ENCODE measurements around the gene COG5. TPM values are rescaled to one million over a fixed set of nuclear protein-coding genes. Genes with fewer than 3 reads are reported as not detected.

Gene COG5
- total RNA-seq, 4 donors from 2014 or later, result 34.8 to 74.1 (median 41.2) TPM

DNA sequence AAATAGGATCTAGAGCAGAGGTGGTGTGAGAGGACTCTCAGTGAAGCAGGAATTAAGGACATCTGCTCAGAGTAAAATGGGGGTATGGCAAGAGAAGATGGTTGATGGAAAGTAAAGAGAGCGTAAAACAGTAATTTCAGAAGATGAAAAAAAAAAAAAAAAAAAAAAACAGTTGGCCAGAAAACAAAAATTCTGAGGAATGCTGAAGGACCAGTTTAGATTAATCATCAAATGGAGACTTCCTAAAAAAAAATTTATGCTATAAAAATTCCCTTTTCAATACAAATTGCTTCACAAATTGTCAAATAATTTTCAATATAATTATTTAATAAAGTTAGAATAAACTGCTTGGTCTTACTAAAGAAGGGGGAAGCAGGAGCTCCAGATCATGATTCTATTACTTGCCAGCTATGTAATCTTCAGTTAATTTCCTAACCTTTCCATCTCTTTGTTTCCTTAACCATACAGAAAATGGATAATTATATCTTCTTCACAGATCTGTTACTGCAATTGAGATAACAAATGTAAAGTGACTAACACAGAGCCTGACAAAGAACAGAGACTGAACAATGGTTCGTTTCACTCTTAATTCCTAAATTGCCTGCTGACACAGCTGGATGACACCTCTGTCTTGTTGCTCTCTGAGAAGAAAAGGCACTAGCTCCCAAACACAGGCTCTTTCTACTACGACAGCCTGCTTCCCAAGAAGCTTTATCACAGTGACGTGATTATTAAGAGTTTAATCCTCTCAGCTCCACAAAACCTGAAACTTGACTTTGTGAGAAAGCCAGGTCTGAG is 158.8 kb downstream of the COG5 start:
- ATAC-seq (ENCODE audit: low FRiP score) (no peak), DNase-seq (ENCODE audit: low spot score) (no peak)

DNA sequence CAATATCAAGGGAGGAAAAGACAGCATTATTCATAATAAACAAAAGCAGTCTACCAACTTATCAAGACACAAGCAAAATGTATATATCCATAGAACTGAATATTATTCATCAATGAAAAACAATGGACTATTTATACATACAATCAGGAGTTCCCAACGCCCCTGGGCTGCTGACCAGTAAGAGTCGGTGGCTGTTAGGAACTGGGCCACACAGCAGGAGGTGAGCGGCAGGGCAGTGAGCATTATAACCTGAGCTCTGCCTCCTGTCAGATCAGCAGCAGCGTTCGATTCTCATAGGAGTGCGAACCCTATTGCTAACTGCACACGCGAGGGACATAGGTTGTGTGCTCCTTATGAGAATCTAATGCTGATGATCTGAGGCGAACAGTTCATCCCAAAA is 165.6 kb downstream of the COG5 start:
- ATAC-seq (ENCODE audit: low FRiP score), result no peak
- TF ChIP-seq, protein P1, sequence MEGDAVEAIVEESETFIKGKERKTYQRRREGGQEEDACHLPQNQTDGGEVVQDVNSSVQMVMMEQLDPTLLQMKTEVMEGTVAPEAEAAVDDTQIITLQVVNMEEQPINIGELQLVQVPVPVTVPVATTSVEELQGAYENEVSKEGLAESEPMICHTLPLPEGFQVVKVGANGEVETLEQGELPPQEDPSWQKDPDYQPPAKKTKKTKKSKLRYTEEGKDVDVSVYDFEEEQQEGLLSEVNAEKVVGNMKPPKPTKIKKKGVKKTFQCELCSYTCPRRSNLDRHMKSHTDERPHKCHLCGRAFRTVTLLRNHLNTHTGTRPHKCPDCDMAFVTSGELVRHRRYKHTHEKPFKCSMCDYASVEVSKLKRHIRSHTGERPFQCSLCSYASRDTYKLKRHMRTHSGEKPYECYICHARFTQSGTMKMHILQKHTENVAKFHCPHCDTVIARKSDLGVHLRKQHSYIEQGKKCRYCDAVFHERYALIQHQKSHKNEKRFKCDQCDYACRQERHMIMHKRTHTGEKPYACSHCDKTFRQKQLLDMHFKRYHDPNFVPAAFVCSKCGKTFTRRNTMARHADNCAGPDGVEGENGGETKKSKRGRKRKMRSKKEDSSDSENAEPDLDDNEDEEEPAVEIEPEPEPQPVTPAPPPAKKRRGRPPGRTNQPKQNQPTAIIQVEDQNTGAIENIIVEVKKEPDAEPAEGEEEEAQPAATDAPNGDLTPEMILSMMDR (IDR thresholded peaks at IDR 0.05), result no peak
- no peak for DNase-seq (ENCODE audit: low spot score)

More for the DNA sequence above, 158.8 kb downstream of the COG5 start:
- TF ChIP-seq, protein P1 (IDR thresholded peaks at IDR 0.05), result no peak

DNA sequence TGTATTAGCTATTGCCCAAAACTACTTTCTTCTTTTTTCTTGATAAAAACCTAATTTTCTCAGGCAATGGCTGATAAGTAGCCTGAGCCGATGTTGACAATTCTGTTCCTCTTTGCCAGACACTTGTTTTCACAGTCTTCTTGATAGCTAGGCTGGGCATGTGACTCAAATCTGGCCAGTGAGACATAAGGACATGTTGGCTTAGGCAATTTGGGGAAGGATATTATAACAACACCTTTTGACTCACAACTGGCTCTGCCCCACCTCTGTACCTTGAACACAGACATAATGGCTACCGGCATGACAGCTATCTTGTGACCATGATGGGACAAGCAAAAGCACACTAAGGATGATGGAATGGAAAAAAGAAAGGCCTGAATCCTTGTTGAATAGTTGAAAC is 166.7 kb downstream of the COG5 start:
- TF ChIP-seq, protein P1 (IDR thresholded peaks at IDR 0.05), result no peak
- DNase-seq (ENCODE audit: low spot score) (no peak), ATAC-seq (ENCODE audit: low FRiP score) (no peak)

DNA sequence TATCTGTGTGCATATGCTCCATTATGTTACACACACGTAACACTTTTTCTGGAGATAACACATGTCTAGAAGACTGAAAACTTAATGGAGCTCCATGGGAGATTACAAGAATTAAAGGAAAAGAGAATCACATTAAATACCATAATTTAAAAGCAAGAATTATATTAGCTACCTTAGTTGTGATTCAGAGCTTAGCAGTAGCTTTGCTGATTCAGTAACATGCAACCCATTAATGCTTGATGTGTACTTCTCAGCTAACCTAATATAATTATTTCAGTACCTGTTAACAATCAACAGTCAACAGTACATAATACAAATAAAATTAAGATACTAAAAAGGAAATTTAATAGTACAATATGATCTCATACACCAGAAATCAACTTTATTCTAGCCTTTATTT is 167.6 kb downstream of the COG5 start:
- TF ChIP-seq, protein P1 (IDR thresholded peaks at IDR 0.05), result no peak
- DNase-seq (ENCODE audit: low spot score) (no peak), ATAC-seq (ENCODE audit: low FRiP score) (no peak)

DNA sequence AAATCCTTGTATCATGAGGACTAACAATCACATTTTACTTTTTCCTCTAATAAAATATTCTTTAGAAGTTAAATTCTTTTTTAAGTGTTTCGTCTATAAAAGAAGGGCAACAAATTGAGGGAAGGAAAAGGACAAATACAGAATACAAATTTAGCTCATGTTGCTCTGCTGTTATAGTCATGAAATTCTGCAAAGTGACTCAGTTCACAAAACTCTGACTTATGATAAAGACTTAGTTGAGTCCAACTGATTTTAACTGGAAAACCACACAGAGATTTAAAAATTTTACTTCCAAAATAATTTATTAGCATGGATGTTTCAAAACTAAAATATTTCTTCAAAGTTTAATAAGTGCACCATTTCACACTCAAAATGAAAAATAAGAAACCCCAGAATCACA is 168.9 kb downstream of the COG5 start:
- TF ChIP-seq, protein P1 (IDR thresholded peaks at IDR 0.05), result no peak
- DNase-seq (ENCODE audit: low spot score) (no peak), ATAC-seq (ENCODE audit: low FRiP score) (no peak)

DNA sequence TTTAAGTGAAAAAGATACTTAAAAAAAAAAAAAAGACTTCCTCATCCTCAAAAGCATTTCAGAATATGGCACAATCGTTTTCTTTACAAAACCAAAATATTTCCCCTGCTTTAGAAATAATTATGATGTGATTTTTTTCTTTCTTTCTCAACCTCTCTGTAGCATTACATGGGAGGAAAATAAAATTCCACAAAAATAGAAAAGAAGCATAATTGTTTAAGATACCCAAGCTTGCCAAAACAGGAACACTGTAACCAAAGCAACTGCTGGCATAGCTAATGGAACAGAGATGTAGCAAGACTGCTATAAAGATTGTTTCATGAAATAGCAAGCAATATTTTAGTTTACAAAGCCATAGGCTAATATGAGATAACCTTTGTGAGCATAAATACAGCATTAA is 169.4 kb downstream of the COG5 start:
- ATAC-seq (ENCODE audit: low FRiP score) (no peak), DNase-seq (ENCODE audit: low spot score) (no peak)
- TF ChIP-seq, protein P1 (IDR thresholded peaks at IDR 0.05), result no peak

DNA sequence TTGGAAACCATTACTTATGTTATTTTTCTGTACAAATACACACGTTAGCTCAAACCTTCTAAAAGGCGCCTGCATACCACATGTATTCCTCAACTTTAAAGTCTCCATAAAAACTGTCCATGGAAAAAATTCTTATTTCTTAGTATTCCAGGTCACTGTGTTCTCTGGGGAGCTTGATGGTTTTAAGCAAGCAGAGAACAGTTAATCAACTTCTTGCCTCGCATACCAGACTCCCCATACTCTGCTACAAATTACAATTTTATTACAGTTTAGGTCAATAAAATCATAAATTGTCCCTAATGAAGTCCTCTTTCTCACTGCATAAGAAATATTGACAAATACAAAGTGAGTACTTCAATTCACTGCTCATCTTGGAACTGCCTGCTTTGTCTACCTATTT is 170.9 kb downstream of the COG5 start:
- ATAC-seq (ENCODE audit: low FRiP score) (no peak), DNase-seq (ENCODE audit: low spot score) (no peak)
- TF ChIP-seq, protein P1 (IDR thresholded peaks at IDR 0.05), result no peak
